HepG2 (cell line): ENCODE results near the gene PDSS2. TPM values are rescaled to one million over a fixed set of nuclear protein-coding genes. Genes with fewer than 3 reads are reported as not detected.

Experiments
- BRD4 ChIP-seq: sonication (generic); formaldehyde crosslinking; IDR thresholded peaks from 2 replicates; pipeline ENCODE4 v1.4.0; 2020; ENCODE audit warnings: missing genetic modification reagents
- CREB1 ChIP-seq, 2 experiments: fragments of 450-650 bp in 1 of 2; IDR thresholded peaks; 2 replicates each; pipeline ENCODE4 v1.6.1; 2016 to 2017; ENCODE audit warnings: control low read depth in 1 of 2, mild to moderate bottlenecking in 1 of 2, missing compliant biosample characterization in 1 of 2, missing genetic modification characterization in 1 of 2
- FLYWCH1 ChIP-seq: sonication (generic); formaldehyde crosslinking; IDR thresholded peaks from 2 replicates; pipeline ENCODE4 v1.8.1; 2023; ENCODE audit warnings: mild to moderate bottlenecking, missing genetic modification reagents
- KAT8 ChIP-seq: IDR thresholded peaks from 2 replicates; pipeline ENCODE4 v1.6.1; 2016; ENCODE audit warnings: missing genetic modification reagents, missing compliant biosample characterization
- MATR3 ChIP-seq: sonication (generic); formaldehyde crosslinking; IDR thresholded peaks from 2 replicates; pipeline ENCODE4 v1.4.0; 2020; ENCODE audit warnings: missing genetic modification reagents
- MEIS2 ChIP-seq: sonication (generic); formaldehyde crosslinking; IDR thresholded peaks from 2 replicates; pipeline ENCODE4 v1.9.0; 2021; ENCODE audit warnings: mild to moderate bottlenecking, missing genetic modification reagents
- MIER2 ChIP-seq: IDR thresholded peaks from 2 replicates; pipeline ENCODE4 v1.6.1; 2016; ENCODE audit warnings: missing biosample characterization, missing genetic modification reagents
- NPAS2 ChIP-seq: sonication (generic); formaldehyde crosslinking; IDR thresholded peaks from 2 replicates; pipeline ENCODE4 v1.8.0; 2022; ENCODE audit warnings: mild to moderate bottlenecking, missing genetic modification reagents, borderline replicate concordance
- PPARG ChIP-seq: conservative IDR thresholded peaks from 2 replicates; pipeline ENCODE4 v1.6.1; 2016; ENCODE audit warnings: missing biosample characterization, missing genetic modification reagents
- RCOR2 ChIP-seq: IDR thresholded peaks from 2 replicates; pipeline ENCODE4 v1.6.1; 2016; ENCODE audit warnings: missing biosample characterization, missing genetic modification reagents
- SALL2 ChIP-seq: sonication (generic); formaldehyde crosslinking; IDR thresholded peaks from 2 replicates; pipeline ENCODE4 v1.8.1; 2023; ENCODE audit warnings: mild to moderate bottlenecking, missing genetic modification reagents, inconsistent platforms
- SMAD3 ChIP-seq: sonication (generic); formaldehyde crosslinking; IDR thresholded peaks from 2 replicates; pipeline ENCODE4 v1.4.0; 2020; ENCODE audit warnings: missing genetic modification reagents
- SRSF1 ChIP-seq: fragments of 200-400 bp; formaldehyde crosslinking; optimal IDR thresholded peaks from 2 replicates; pipeline ENCODE3; 2017; ENCODE audit warnings: mild to moderate bottlenecking, low read depth, low read length, moderate library complexity
- THYN1 ChIP-seq: sonication (generic); formaldehyde crosslinking; IDR thresholded peaks from 2 replicates; pipeline ENCODE4 v1.8.1; 2023; ENCODE audit warnings: low read depth, mild to moderate bottlenecking, moderate library complexity, missing genetic modification reagents, borderline replicate concordance
- ZKSCAN1 ChIP-seq: fragments of 150-350 bp; IDR thresholded peaks from 2 replicates; pipeline ENCODE4 v1.6.1; 2014; ENCODE audit warnings: low read length
- ZNF101 ChIP-seq: sonication (generic); formaldehyde crosslinking; IDR thresholded peaks from 2 replicates; pipeline ENCODE4 v1.4.0; 2020; ENCODE audit warnings: mild to moderate bottlenecking, low read depth, missing genetic modification reagents, borderline replicate concordance
- ZNF317 ChIP-seq: sonication (generic); formaldehyde crosslinking; IDR thresholded peaks from 2 replicates; pipeline ENCODE4 v1.5.0; 2020; ENCODE audit warnings: mild to moderate bottlenecking, missing genetic modification reagents
- ZNF333 ChIP-seq: sonication (generic); formaldehyde crosslinking; IDR thresholded peaks from 2 replicates; pipeline ENCODE4 v1.4.0; 2020; ENCODE audit warnings: mild to moderate bottlenecking, missing genetic modification reagents, borderline replicate concordance
- ZNF782 ChIP-seq: sonication (generic); formaldehyde crosslinking; IDR thresholded peaks from 2 replicates; pipeline ENCODE4 v1.4.0; 2020; ENCODE audit warnings: missing genetic modification reagents, mild to moderate bottlenecking, borderline replicate concordance
- polyA plus RNA-seq, 8 experiments: library from polyadenylated mRNA; depleted of rRNA in 3 of 8; stranded (reverse) in 7 of 8; unstranded in 1 of 8; fragments of >200 nt; fragmentation: Illumina TruSeq in 4 of 8; extraction: Trizol in 4 of 8; gene quantifications; 2 replicates each; pipeline versions ENCODE4 v1.2.1 to v1.2.3, GENCODE V29; 2011 to 2016; ENCODE audit warnings: low read depth in 4 of 8, missing spikeins in 1 of 8, mixed read lengths in 1 of 8; ENCODE audit not compliant: insufficient read depth in 1 of 8
- total RNA-seq, 5 experiments: library from RNA; depleted of rRNA; stranded (reverse); fragments of >200 nt; fragmentation: Illumina TruSeq; extraction: Trizol; gene quantifications; 2 replicates each; pipeline ENCODE4 v1.2.3, GENCODE V29; 2016; ENCODE audit warnings: low read depth in 1 of 5
- TF ChIP-seq, protein P1 (sequence below): sonication (generic); formaldehyde crosslinking; IDR thresholded peaks from 2 replicates; pipeline ENCODE4 v1.4.0; 2020; ENCODE audit warnings: missing genetic modification reagents
- TF ChIP-seq, protein P2 (sequence below): sonication (generic); formaldehyde crosslinking; IDR thresholded peaks from 2 replicates; pipeline ENCODE4 v1.4.0; 2020; ENCODE audit warnings: missing genetic modification reagents, borderline replicate concordance
- TF ChIP-seq, protein P3 (sequence below): sonication (generic); formaldehyde crosslinking; IDR thresholded peaks from 2 replicates; pipeline ENCODE4 v1.5.0; 2020; ENCODE audit warnings: mild to moderate bottlenecking, missing genetic modification reagents, borderline replicate concordance

Gene PDSS2
- total and polyA plus RNA-seq, 2 of the 13 experiments (the other 11 are each of a cell fraction or from before 2014, with no cell fraction given), result 16.2 to 17.0 TPM

DNA sequence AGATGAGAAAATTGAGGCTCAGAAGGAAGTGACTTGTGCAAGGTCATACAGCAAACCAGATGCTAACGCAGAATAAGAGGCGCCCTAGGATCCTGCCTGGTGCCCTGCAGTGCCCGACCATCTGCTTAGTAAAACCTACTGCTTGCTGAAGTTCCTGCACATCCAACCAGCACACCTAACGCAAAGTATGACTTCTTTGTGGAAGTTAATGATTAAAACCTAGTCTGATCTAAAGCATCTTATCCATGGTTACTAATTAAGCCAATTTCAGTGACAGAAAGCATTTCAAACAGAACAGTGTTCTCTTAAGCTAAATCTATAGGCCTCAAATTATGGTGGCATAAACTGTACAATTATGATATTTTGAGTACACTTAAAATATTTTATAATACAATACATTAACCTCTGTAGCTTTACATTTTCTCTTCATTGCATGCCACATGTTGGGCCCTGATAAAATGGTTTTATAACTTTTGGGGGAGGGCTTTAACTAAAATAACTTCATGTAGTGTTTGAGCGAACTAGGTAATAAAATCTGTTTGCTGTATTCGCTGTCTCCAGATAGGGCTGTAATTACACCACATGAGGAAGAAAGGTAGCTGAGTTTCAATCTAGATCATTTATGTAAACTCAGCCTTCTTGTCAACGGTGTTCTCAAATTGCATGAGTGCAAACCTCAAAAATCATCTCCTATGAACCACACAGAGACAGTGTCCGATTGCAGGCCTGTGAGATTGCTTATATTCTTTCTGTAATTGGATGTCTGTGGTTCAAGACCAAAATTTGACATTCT lies 306.5 kb downstream of the PDSS2 start (continued):
- TF ChIP-seq, protein P1, sequence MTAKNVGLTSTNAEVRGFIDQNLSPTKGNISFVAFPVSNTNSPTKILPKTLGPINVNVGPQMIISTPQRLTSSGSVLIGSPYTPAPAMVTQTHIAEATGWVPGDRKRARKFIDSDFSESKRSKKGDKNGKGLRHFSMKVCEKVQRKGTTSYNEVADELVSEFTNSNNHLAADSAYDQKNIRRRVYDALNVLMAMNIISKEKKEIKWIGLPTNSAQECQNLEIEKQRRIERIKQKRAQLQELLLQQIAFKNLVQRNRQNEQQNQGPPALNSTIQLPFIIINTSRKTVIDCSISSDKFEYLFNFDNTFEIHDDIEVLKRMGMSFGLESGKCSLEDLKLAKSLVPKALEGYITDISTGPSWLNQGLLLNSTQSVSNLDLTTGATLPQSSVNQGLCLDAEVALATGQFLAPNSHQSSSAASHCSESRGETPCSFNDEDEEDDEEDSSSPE, result no peak
- no peak for TF ChIP-seq THYN1
- TF ChIP-seq, protein P2, sequence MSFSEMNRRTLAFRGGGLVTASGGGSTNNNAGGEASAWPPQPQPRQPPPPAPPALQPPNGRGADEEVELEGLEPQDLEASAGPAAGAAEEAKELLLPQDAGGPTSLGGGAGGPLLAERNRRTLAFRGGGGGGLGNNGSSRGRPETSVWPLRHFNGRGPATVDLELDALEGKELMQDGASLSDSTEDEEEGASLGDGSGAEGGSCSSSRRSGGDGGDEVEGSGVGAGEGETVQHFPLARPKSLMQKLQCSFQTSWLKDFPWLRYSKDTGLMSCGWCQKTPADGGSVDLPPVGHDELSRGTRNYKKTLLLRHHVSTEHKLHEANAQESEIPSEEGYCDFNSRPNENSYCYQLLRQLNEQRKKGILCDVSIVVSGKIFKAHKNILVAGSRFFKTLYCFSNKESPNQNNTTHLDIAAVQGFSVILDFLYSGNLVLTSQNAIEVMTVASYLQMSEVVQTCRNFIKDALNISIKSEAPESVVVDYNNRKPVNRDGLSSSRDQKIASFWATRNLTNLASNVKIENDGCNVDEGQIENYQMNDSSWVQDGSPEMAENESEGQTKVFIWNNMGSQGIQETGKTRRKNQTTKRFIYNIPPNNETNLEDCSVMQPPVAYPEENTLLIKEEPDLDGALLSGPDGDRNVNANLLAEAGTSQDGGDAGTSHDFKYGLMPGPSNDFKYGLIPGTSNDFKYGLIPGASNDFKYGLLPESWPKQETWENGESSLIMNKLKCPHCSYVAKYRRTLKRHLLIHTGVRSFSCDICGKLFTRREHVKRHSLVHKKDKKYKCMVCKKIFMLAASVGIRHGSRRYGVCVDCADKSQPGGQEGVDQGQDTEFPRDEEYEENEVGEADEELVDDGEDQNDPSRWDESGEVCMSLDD, result no peak
- TF ChIP-seq ZNF333 (CRISPR knock-in tag), result no peak
- no peak for TF ChIP-seq MEIS2 (CRISPR knock-in tag)
- TF ChIP-seq MIER2 (CRISPR knock-in tag), result no peak
- TF ChIP-seq RCOR2 (CRISPR knock-in tag), result peak; percentile 66; the same call in 1 of the 2 replicates
- TF ChIP-seq, protein P3, sequence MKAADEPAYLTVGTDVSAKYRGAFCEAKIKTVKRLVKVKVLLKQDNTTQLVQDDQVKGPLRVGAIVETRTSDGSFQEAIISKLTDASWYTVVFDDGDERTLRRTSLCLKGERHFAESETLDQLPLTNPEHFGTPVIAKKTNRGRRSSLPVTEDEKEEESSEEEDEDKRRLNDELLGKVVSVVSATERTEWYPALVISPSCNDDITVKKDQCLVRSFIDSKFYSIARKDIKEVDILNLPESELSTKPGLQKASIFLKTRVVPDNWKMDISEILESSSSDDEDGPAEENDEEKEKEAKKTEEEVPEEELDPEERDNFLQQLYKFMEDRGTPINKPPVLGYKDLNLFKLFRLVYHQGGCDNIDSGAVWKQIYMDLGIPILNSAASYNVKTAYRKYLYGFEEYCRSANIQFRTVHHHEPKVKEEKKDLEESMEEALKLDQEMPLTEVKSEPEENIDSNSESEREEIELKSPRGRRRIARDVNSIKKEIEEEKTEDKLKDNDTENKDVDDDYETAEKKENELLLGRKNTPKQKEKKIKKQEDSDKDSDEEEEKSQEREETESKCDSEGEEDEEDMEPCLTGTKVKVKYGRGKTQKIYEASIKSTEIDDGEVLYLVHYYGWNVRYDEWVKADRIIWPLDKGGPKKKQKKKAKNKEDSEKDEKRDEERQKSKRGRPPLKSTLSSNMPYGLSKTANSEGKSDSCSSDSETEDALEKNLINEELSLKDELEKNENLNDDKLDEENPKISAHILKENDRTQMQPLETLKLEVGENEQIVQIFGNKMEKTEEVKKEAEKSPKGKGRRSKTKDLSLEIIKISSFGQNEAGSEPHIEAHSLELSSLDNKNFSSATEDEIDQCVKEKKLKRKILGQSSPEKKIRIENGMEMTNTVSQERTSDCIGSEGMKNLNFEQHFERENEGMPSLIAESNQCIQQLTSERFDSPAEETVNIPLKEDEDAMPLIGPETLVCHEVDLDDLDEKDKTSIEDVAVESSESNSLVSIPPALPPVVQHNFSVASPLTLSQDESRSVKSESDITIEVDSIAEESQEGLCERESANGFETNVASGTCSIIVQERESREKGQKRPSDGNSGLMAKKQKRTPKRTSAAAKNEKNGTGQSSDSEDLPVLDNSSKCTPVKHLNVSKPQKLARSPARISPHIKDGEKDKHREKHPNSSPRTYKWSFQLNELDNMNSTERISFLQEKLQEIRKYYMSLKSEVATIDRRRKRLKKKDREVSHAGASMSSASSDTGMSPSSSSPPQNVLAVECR (CRISPR knock-in tag), result no peak
- no peak for TF ChIP-seq SRSF1
- TF ChIP-seq SALL2 (CRISPR knock-in tag), result no peak
- no peak for TF ChIP-seq MATR3 (CRISPR knock-in tag)
- TF ChIP-seq ZKSCAN1, result no peak
- no peak for TF ChIP-seq BRD4 (CRISPR knock-in tag)
- TF ChIP-seq NPAS2, result no peak
- no peak for TF ChIP-seq ZNF317 (CRISPR knock-in tag)
- TF ChIP-seq KAT8 (CRISPR knock-in tag), result 0 out of 2 replicates have a peak, but pooled peaks have one; percentile 24
- TF ChIP-seq PPARG (CRISPR knock-in tag), result no peak
- TF ChIP-seq ZNF101 (CRISPR knock-in tag), result no peak
- TF ChIP-seq ZNF782 (CRISPR knock-in tag), result no peak
- TF ChIP-seq FLYWCH1, result no peak
- no peak for TF ChIP-seq SMAD3 (CRISPR knock-in tag)
- TF ChIP-seq CREB1 (IDR thresholded peaks at IDR 0.05), result no peak
- peak; percentile 26; the same call in 1 of the 2 replicates for TF ChIP-seq CREB1 (CRISPR knock-in tag; IDR thresholded peaks at IDR 0.05)
